Smooth muscle cell (in vitro differentiated cells): ENCODE measurements around the gene FUS. TPM values are rescaled to one million over a fixed set of nuclear protein-coding genes. Genes with fewer than 3 reads are reported as not detected.

Experiments used
- DNase-seq: peaks from one replicate; lab custom pipeline; 2025; ENCODE audit not compliant: unreplicated experiment; lab: John Stamatoyannopoulos, UW
- H2AFZ ChIP-seq: fragments of 200-600 bp; sonication (generic); 2 replicates; pipeline ENCODE4 v1.6.0; 2016; ENCODE audit warnings: antibody characterized with exemption, low read depth, mild to moderate bottlenecking
- H3F3A ChIP-seq: fragments of 200-600 bp; sonication (generic); 2 replicates; pipeline ENCODE4 v1.6.0; 2017; ENCODE audit warnings: antibody characterized with exemption, low read depth
- H3K27ac ChIP-seq: fragments of 200-600 bp; sonication (generic); 2 replicates; pipeline ENCODE4 v1.5.1; 2016; ENCODE audit warnings: low read depth, mild to moderate bottlenecking
- H3K27me3 ChIP-seq: fragments of 200-600 bp; sonication (generic); 2 replicates; pipeline ENCODE4 v1.6.1; 2016; ENCODE audit warnings: low read depth, mild to moderate bottlenecking
- H3K36me3 ChIP-seq: fragments of 200-600 bp; sonication (generic); 2 replicates; pipeline ENCODE4 v1.5.1; 2016; ENCODE audit warnings: low read depth
- H3K4me1 ChIP-seq: fragments of 200-600 bp; sonication (generic); 2 replicates; pipeline ENCODE4 v1.5.1; 2016; ENCODE audit warnings: low read depth
- H3K4me2 ChIP-seq: fragments of 200-600 bp; sonication (generic); 2 replicates; pipeline ENCODE4 v1.6.0; 2016; ENCODE audit warnings: mild to moderate bottlenecking
- H3K4me3 ChIP-seq: fragments of 200-600 bp; sonication (generic); 2 replicates; pipeline ENCODE4 v1.5.1; 2016; ENCODE audit warnings: mild to moderate bottlenecking
- H3K79me2 ChIP-seq: fragments of 200-600 bp; sonication (generic); 2 replicates; pipeline ENCODE4 v1.6.0; 2016; ENCODE audit warnings: low read depth, mild to moderate bottlenecking
- H3K9ac ChIP-seq: fragments of 200-600 bp; sonication (generic); 2 replicates; pipeline ENCODE4 v1.6.0; 2016; ENCODE audit warnings: low read depth
- H3K9me3 ChIP-seq: fragments of 200-600 bp; sonication (generic); replicated peaks from 2 replicates; pipeline ENCODE4 v1.5.1; 2016; ENCODE audit warnings: low read depth
- H4K20me1 ChIP-seq: fragments of 200-600 bp; sonication (generic); 2 replicates; pipeline ENCODE4 v1.6.0; 2016; ENCODE audit warnings: low read depth
- CTCF ChIP-seq: fragments of 200-600 bp; sonication (generic); IDR thresholded peaks from 2 replicates; pipeline ENCODE4 v1.5.1; 2017; ENCODE audit warnings: borderline replicate concordance, mild to moderate bottlenecking, antibody characterized with exemption; ENCODE audit not compliant: insufficient read depth, poor library complexity, severe bottlenecking
- WGBS: methylation state at CpG from one replicate; pipeline ENCODE4 v1.1.7; 2016; ENCODE audit warnings: low lambda C conversion rate; 5-methylcytosine and 5-hydroxymethylcytosine counted together
- polyA plus RNA-seq: library from polyadenylated mRNA; unstranded; fragments of >200 nt; fragmentation: Nextera tagmentation; extraction: Ambion mirVana; gene quantifications from 2 replicates; pipeline ENCODE4 v1.2.1, GENCODE V29; 2016
- total RNA-seq: library from RNA; depleted of rRNA; stranded (reverse); fragments of >200 nt; gene quantifications from 2 replicates; pipeline ENCODE4 v1.2.3, GENCODE V29; 2014

FUS gene
- total and polyA plus RNA-seq, 2 experiments from 2014 or later: 58.6 to 225 TPM

GRCh38 chr16:31200821-31201568 is 21.1 kb downstream of the FUS start:
- no peak overlapping the region for H3K27ac ChIP-seq
- no peak for TF ChIP-seq CTCF
- no peaks in the 10 kb centered on the region for H3K9me3 ChIP-seq
- peaks cover 24% of the 10 kb centered on the region for H3F3A ChIP-seq
- H3K9ac ChIP-seq: no peak overlapping the region
- no peak overlapping the region for H2AFZ ChIP-seq
- H3K4me2 ChIP-seq: peak overlapping the region; percentile 93
- H3K4me3 ChIP-seq: peak overlapping the region; percentile 55
- peaks cover 61% of the 10 kb centered on the region for H4K20me1 ChIP-seq
- DNase-seq: no peak
- peaks cover 11% of the 10 kb centered on the region for H3K27me3 ChIP-seq
- H3K79me2 ChIP-seq: no peaks in the 10 kb centered on the region
- peaks cover 3% of the 10 kb centered on the region for H3K4me1 ChIP-seq
- H3K36me3 ChIP-seq: no peaks in the 10 kb centered on the region
- 74% methylated on average over 8 of the region's 8 CpGs for WGBS

- 15% methylated on average over 33 of the region's 35 CpGs for WGBS
- no peak for DNase-seq
- H3K9ac ChIP-seq: no peak overlapping the region
These were observed 21.9 kb downstream of the FUS start for GRCh38 chr16:31201582-31202413.

GRCh38 chr16:31202414-31203375 is 22.8 kb downstream of the FUS start, which contains the start of gene PYCARD:
TSS of gene PYCARD (minus strand) at chr16:31202760. CDS start at chr16:31202690, 70 bp downstream.
- Histone ChIP-seq H3F3A (peaks cover 18% of the 10 kb centered on the region), H3K9me3 (no peaks in the 10 kb centered on the region), H3K36me3 (no peaks in the 10 kb centered on the region), H3K27ac (no peak within 1 kb of the TSS), H3K4me1 (peaks cover 3% of the 10 kb centered on the region), H3K79me2 (no peaks in the 10 kb centered on the region), H3K27me3 (peaks cover 25% of the 10 kb centered on the region), H3K4me3 (peak within 1 kb of the TSS; percentile 55), H3K4me2 (peak within 1 kb of the TSS; percentile 93), H4K20me1 (peaks cover 44% of the 10 kb centered on the region), H2AFZ (no peak within 1 kb of the TSS), H3K9ac (no peak within 1 kb of the TSS)
- no peak for DNase-seq
- no peak for TF ChIP-seq CTCF
- WGBS: 17% methylated on average over 63 of the region's 69 CpGs

More at GRCh38 chr16:31201582-31202413, 21.9 kb downstream of the FUS start:
- peaks cover 18% of the 10 kb centered on the region for H3K27me3 ChIP-seq
- H3K4me2 ChIP-seq: peak overlapping the region; percentile 93
- peaks cover 53% of the 10 kb centered on the region for H4K20me1 ChIP-seq
- H3K36me3 ChIP-seq: no peaks in the 10 kb centered on the region
- TF ChIP-seq CTCF: no peak
- H3K79me2 ChIP-seq: no peaks in the 10 kb centered on the region
- H3K9me3 ChIP-seq: no peaks in the 10 kb centered on the region
- H3K27ac ChIP-seq: no peak overlapping the region
- peaks cover 19% of the 10 kb centered on the region for H3F3A ChIP-seq
- H2AFZ ChIP-seq: no peak overlapping the region
- peaks cover 3% of the 10 kb centered on the region for H3K4me1 ChIP-seq
- H3K4me3 ChIP-seq: peak overlapping the region; percentile 55
